Measurements from ENCODE around the gene USB1. TPM values are rescaled to one million over a fixed set of nuclear protein-coding genes. Genes with fewer than 3 reads are reported as not detected.

The USB1 gene
- total RNA-seq, 1 experiment from 2014 or later = 91.2 TPM

DNA sequence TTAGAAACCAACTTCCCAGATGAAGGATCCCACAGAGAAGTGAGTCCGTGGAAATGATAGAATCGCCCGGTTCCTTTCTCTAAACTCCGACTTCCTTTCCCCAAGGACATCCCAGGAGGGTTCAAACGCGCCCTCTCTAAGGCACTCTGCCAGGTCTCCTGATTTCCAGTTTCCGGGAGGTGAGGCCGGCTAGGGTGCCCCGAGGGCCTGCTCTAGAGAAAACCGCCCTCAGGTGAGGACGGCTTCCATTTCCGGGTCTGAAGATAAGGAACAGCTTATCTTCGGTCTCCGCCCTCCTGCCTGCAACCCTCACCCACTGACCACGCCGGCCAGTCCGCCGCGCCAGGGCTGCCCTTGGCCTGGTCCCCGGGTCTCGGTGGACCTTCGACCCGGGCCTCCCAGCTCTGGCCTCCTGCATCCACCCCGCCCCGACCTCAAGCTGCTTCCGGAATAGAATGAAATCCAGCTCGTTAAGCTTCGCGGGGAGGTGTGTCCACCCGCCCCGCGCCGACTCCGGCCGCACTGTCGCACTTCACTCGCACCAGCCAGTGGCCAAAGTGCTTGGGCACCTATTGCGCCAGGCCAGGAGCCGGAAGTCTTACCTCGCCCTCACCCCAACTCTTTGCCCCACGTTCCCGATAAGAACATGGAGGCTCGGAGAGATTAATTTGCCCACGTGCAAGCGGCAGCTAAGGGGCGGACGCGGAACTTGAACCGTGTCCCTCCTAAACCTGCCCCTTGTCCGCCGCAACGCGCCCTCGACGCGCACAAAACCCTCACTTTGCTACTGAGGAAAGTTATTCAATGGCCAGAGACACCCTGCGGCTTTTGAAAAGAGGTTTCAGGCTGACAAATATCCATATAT is 23.5 kb downstream of the USB1 start:
- peaks cover 16% of the 10 kb centered on the region for H3K4me1 ChIP-seq
- no peaks in the 10 kb centered on the region for H3K27me3 Mint-ChIP-seq (ENCODE audit: insufficient read depth, unreplicated experiment)
- POLR2A ChIA-PET = interaction anchor here (0.5 to 2.2 kb wide), 28 partner anchors 10 to 700 kb away, joined by 3 to 59 read pairs (median 6); partner anchors contain the start of genes CFAP20, KATNB1 and USB1
- peak overlapping the region; percentile 74 for H3K4me3 ChIP-seq (ENCODE audit: low read depth, low read length)
- TSS peak; percentile 21 for BruUV-seq (replicated peaks)
- no peaks in the 10 kb centered on the region for H3K27me3 ChIP-seq (replicated peaks; ENCODE audit: control insufficient read depth, insufficient read depth, low read length)
- no peaks in the 10 kb centered on the region for H3K36me3 ChIP-seq (ENCODE audit: control insufficient read depth, insufficient read depth, low read length)
- peak; percentile 97 to 98 for DNase-seq
- TF ChIP-seq, protein P1, sequence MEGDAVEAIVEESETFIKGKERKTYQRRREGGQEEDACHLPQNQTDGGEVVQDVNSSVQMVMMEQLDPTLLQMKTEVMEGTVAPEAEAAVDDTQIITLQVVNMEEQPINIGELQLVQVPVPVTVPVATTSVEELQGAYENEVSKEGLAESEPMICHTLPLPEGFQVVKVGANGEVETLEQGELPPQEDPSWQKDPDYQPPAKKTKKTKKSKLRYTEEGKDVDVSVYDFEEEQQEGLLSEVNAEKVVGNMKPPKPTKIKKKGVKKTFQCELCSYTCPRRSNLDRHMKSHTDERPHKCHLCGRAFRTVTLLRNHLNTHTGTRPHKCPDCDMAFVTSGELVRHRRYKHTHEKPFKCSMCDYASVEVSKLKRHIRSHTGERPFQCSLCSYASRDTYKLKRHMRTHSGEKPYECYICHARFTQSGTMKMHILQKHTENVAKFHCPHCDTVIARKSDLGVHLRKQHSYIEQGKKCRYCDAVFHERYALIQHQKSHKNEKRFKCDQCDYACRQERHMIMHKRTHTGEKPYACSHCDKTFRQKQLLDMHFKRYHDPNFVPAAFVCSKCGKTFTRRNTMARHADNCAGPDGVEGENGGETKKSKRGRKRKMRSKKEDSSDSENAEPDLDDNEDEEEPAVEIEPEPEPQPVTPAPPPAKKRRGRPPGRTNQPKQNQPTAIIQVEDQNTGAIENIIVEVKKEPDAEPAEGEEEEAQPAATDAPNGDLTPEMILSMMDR (IDR thresholded peaks at IDR 0.05; ENCODE audit: insufficient read depth in 1 of 2, low read depth in 1 of 2, low read length in 1 of 2, severe bottlenecking in 1 of 2, unreplicated experiment in 1 of 2) = no peak
- H3K4me3 Mint-ChIP-seq (ENCODE audit: unreplicated experiment) = peak overlapping the region; percentile 81
- H3K27ac Mint-ChIP-seq (ENCODE audit: unreplicated experiment) = peak overlapping the region; percentile 95
- CTCF ChIA-PET = interaction anchor here (0.6 to 2.5 kb wide), 14 partner anchors 14 to 289 kb away, joined by 3 to 44 read pairs (median 4); partner anchors contain the start of genes CFAP20, USB1 and ZNF319
- intact Hi-C loops (cut with micrococcal nuclease; ENCODE audit: unreplicated experiment) = loop anchor here (1.0 to 10.0 kb wide), 6 partner anchors 23 to 730 kb away; partner anchors contain the start of genes CFAP20 and USB1
- no peaks in the 10 kb centered on the region for H3K9me3 ChIP-seq
- no peaks in the 10 kb centered on the region for H3K9me3 Mint-ChIP-seq (ENCODE audit: unreplicated experiment)
- peaks cover 13% of the 10 kb centered on the region for H3K4me1 Mint-ChIP-seq (ENCODE audit: low read depth, unreplicated experiment)
- H3K36me3 Mint-ChIP-seq (ENCODE audit: insufficient read depth, unreplicated experiment) = peaks cover 12% of the 10 kb centered on the region

- ChIA-PET POLR2A (interaction anchor here (0.6 to 2.2 kb wide), 13 partner anchors 13 to 497 kb away, joined by 3 to 59 read pairs (median 7); partner anchors contain the start of genes CFAP20 and ZNF319), CTCF (interaction anchor here (0.6 to 2.5 kb wide), 12 partner anchors 15 to 226 kb away, joined by 3 to 44 read pairs (median 4); partner anchors contain the start of gene CFAP20)
- no peaks in the 10 kb centered on the region for H3K27me3 Mint-ChIP-seq (ENCODE audit: insufficient read depth, unreplicated experiment)
- Histone ChIP-seq H3K9me3 (no peaks in the 10 kb centered on the region), H3K36me3 (ENCODE audit: control insufficient read depth, insufficient read depth, low read length) (no peaks in the 10 kb centered on the region), H3K4me3 (ENCODE audit: low read depth, low read length) (peak within 1 kb of the TSS; percentile 74), H3K4me1 (peaks cover 16% of the 10 kb centered on the region), H3K27me3 (replicated peaks; ENCODE audit: control insufficient read depth, insufficient read depth, low read length) (no peaks in the 10 kb centered on the region)
- DNase-seq = peak; percentile 99 to 100
- H3K36me3 Mint-ChIP-seq (ENCODE audit: insufficient read depth, unreplicated experiment) = peaks cover 12% of the 10 kb centered on the region
- peaks cover 14% of the 10 kb centered on the region for H3K4me1 Mint-ChIP-seq (ENCODE audit: low read depth, unreplicated experiment)
- peak within 1 kb of the TSS; percentile 81 for H3K4me3 Mint-ChIP-seq (ENCODE audit: unreplicated experiment)
- H3K9me3 Mint-ChIP-seq (ENCODE audit: unreplicated experiment) = no peaks in the 10 kb centered on the region
- TF ChIP-seq, protein P1 (IDR thresholded peaks at IDR 0.05; ENCODE audit: insufficient read depth in 1 of 2, low read depth in 1 of 2, low read length in 1 of 2, severe bottlenecking in 1 of 2, unreplicated experiment in 1 of 2) = no peak
- intact Hi-C loops (cut with micrococcal nuclease; ENCODE audit: unreplicated experiment) = loop anchor here (1.0 to 10.0 kb wide), 5 partner anchors 24 to 729 kb away; partner anchors contain the start of gene USB1
- peak within 1 kb of the TSS; percentile 95 for H3K27ac Mint-ChIP-seq (ENCODE audit: unreplicated experiment)
- BruUV-seq (replicated peaks) = no TSS peak
Observed at GRCh38 chr16:58025351-58026138, 24.3 kb downstream of the USB1 start, which contains the start of gene MMP15. Gene MMP15, plus strand, starts transcription at chr16:58025754. Its CDS starts 597 bp downstream, at chr16:58026351.

Data from Caco-2 (cell line).